Measurements from ENCODE around the gene ENOX1.

ENOX1 gene

DNA sequence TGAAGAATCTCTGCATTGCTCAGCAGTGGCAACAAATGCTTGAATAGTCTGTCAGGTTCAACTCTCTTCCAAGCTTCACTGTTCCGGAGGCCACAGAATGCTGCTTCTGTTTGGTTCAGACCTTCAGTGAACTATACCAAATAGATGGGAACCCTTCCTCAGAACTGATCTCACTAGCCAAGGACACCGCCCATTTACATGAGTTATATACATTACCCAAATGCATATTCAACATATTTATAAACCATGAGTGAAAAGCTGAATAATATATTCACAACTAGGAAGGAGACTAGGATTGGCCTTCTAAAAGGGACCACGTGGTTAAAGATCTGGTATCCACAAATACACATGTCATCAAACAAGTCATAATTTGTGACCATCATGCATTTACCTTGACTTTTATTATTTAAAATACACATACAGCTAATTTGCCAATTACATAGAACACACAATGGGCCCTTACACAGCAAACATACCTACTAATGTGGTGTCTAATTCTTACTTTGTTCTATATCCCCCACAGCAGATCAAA is 49.3 kb downstream of the ENOX1 start:
- no peak for DNase-seq

DNA sequence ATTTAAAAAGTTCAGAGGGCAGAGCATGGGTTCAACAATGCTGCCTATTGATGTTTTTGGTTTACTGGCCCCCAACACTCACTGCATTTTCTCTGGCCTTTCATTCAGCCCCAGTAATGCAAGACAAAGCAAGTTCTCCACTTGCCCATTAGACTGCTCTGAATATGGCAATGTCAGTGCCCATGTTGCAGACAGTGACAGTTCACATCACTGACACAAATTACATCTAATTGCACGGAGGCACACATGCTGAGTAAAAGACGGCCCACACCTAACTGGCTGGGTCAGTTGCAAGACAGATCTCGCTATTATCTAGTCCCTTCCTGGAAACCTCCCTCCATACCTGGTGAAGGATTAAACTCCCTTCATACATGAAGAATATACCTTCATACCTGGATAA is 54.0 kb downstream of the ENOX1 start:
- no peak for DNase-seq

DNA sequence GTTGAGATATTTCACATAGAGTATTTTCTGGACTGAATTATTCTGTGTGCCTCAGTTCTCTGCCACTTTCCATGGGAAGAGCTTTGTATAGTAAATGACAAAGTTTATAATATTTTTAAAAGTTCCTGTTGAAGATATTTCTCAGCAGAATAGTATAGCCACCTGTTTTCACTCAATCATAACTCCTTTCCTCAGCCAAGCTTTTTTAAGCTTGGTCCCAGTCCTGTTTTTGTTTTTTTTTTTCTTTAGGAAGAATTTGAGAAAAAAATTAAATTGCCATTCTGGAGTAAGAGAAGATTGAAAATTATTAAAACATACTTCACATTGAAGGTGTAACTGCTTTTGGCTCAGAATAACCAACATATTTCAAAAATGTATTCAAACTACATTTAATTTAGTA is 55.5 kb downstream of the ENOX1 start:
- no peak for DNase-seq

DNA sequence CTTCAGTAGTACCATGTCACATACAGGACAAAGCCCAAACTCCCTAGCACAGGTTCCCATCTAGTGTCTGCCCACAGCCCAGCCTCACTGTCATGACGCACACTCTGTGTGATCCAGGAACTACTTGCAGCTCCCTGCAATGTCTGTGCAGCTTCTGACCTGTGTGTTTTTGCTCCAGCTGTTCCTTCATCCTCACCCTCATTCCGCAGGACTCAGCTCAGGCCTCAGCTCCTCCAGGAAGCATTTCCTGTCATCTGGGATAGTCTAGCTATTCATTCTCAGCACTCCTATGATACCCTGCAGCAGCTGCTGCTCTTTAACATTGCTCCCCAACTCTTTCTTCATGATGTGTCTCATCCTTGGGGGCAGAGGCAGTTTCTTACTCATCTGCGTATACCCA is 56.1 kb downstream of the ENOX1 start:
- no peak for DNase-seq

DNA sequence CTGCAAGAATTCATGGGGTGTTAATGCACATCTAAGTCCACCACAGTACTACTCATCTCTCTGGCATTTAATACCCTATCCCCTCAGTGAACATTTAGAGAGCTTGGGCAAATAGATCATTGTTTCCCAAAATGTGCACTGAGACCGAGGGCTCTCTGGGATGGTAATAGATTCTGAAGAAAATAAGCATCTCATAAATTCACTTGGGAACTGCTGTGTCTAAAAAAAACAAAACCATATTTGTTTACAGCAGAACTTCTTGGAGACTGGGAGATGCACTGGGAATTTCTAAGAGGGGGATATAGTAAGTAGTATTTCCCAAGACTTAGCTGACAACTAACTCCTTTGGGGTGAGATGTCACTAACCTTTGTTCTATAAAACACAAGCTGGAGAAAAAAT is 58.4 kb downstream of the ENOX1 start:
- DNase-seq, result no peak

DNA sequence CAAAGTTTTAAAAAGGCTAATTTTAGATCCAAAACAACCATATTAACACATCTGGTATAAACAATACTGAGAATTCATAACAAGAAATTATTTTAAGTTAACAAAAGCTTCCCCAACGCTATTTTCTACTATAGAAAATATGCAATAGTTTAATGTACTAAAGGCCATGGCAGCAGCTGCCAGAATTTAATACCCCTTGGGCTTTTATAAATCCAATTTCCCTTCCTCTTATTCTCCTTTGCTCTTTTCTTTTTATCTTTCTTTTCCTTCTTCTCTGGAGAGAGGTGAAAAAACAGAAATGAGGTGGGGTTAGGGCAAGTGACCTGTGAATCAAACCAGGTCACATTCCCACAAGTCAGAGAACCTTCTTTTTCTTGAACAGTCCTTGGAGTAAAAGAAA is 58.9 kb downstream of the ENOX1 start:
- DNase-seq, result no peak

DNA sequence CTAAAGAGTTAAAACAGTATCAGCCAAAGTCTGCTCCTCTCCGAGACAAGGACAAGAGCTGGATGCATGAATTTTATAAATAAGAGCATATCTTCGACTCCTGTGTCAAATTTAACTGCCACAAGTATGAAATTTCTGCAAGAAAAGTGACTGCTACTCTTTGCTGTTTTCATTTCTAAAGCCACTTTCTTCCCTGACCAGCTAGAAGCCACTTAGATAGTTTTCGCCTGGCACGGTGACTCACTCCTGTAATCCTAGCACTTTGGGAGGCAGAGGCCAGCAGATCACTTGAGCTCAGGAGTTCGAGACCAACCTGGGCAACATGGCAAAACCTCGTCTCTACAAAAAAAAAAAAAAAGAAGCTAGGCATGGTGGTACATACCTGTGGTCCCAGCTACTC is 61.3 kb downstream of the ENOX1 start:
- no peak for DNase-seq

DNA sequence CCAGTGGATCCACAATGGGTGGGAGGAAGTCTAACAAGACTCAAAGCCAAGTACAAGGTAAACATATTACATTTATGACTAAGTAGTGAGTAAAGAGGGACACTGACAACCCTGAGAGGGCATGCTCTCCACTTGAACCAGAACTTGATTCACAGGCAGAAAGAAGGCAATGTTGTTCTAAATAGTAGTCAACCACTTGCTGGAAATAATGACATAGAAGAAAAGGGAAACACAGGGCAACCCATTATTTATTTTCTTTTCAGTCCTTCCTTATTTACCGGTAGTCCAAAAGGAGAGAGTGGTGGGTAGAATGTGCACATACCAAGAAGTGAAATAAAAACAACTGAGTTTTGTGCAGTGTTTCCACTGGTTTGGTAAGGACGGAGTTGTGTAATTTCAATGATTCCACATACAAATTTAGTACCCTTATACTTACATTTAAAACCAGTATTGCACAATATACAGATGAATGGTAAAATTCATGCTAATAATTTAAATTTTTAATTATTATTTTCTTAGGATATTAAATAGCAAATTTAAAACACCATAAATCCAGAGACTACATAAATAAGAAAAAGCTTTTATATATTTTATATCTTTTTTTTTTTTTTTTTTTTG is 65.9 kb downstream of the ENOX1 start:
- DNase-seq, result no peak

DNA sequence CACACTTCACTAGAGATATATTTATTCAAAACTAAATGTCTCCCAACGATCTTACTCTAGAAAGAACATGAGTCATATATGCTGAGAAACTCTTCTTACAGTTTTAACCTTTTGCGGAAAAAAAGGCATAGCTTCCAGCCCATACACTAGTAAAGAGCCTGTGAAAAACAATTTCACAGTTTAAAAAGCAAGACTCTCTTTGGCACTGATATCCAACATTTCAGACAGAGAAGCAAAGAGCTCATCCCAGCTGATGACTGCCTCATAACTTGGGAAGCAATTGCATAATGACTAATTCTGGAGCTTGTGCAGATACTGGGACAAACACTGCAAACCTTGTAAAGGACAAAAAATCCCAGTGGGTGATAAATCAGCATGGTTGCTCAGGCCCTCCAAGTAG is 88.0 kb downstream of the ENOX1 start:
- DNase-seq, result no peak

DNA sequence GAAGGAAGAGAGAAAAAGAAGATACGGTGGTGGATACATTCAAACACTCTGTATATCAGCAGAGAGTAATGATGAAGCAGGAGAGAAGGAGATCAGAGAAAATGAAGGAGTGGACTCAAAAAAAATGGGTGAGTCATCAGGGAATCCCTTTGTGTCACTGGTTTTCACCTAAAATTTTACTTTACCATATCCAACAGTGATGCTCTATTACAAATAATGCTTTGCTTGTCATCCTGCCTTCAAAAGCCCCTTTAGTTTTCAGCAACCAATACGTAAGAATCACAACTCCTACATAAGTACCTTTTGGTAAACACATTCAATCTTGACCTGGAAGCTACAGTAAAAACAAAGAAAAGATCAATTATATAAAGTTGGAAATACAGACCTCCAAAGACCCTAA is 88.8 kb downstream of the ENOX1 start:
- no peak for DNase-seq

DNA sequence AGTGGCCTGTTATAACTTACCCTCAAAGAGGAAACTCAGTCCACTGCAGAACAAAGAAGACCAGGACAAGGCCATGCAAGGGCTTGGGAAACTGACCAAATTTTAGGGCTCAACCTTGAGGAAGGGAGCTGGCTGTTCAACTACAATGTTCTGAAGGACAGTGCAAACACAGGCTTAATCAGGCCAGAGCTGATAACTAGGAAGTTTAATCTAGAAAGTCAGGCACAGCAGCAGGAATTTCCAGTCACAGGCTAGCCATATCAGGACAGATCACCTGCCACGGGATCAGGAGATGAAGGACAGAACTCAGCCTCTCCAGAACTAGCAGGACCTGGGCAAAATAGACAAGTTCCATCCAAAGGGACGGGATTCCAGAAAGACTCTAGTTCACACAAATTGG is 89.4 kb downstream of the ENOX1 start:
- no peak for DNase-seq

DNA sequence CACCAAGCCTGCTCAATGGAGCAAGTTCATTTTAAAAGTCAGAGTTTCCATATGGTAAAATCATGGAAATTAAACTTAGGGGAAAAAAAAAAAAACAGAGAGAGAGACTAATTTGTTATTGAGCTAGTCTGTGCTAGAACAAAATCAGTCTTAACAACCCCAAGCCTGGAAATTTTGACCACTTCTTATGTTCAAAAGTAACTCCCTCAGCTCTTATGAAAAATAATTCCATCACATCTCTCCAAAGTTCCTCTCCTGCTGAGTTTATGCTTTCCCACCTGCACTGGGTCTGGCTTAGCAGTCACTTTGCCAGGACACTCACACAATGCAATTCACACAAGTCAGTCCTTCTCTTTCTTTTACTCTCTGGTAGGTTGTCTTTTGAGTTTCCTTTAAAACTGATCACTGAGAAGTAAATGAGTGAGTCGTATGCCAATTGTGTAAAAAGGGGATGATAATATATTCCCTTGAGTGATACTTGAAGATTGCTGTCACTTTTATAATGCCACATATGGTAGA is 92.6 kb downstream of the ENOX1 start:
- DNase-seq, result no peak

DNA sequence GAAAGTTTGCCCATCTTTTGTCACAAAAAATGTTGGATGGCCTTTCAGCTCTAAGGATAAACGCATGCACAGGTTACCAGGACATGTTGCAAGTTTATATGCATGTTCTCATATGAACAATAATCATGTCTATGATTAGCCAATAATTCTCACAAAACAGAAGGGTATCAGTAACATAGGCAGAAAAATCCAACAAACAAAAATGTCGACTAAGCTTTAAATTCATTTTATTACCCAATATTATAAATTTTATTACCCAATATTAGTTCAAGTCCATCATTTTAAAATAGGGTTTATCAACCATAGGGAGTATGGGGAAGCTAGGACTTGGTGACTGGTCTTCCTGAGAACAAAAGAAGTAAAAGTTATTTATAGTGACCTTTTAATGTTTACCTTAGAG is 93.1 kb downstream of the ENOX1 start:
- DNase-seq, result no peak

DNA sequence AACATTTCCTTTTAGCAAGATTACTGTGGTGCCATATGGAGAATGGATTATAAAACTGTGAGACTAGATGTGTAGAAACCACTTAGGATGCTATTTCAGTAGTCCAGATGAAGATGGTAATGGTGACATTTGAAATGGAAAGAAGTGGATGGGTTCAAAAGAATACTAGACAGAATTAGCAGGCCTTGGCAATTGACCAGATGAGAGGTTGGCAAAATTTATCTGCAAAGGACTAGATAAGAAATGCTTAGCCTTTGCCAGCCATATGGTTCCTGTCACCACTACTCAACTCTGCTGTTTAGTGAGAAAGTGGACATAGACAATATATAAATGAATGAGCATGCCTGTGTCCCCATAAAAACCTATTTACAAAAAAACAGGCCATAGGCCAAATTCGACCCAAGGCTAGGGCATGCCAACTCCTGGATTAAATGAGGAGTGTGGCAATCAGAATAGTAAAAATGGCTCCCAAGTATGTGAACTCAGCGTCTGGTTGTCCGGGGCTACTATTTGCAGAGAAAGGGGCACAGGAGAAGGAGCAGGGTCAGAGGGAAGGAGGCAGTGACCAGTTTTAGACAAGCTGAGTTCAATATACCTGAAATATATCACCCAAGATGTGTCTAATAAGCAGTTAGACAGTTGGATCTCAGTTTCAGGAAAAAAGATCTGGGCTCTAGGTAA is 98.4 kb downstream of the ENOX1 start:
- no peak for DNase-seq

DNA sequence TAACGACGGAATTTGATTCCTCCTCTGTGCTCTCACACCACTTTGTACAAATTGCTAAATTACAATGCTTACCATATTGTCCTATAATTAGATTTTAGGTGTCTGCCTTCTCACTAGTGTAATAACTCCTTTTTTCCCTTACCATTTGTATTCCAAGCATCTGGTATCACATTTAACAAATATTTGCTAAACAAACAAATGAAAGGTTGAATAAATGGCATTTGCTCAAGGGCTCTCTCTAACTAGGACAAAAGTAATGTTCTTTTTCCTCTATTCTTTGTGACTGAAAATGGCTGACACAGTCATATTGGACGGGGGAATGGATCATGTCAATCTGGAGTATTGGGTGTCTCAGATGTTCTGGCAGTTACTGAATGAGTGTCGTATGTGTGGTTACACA is 99.7 kb downstream of the ENOX1 start:
- DNase-seq, result no peak

DNA sequence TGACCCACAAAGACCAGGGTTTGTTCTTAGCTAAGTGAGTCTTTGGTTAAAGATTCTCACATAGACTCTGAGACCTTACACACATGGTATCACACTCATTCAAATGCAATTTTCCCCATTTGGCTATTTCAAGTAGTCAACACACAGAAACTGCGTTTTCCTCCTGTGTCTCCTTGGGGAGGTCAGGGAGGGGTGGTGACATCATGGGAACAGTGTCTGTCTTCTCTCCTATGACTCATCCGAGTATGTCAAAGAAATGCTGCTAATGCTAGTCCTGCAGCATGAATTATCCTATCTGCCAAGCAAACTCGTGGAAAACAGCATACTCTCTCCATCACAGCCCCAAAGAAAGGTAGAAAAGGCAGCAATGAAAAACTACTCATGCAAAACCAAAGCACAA is 100.2 kb downstream of the ENOX1 start:
- DNase-seq, result no peak

DNA sequence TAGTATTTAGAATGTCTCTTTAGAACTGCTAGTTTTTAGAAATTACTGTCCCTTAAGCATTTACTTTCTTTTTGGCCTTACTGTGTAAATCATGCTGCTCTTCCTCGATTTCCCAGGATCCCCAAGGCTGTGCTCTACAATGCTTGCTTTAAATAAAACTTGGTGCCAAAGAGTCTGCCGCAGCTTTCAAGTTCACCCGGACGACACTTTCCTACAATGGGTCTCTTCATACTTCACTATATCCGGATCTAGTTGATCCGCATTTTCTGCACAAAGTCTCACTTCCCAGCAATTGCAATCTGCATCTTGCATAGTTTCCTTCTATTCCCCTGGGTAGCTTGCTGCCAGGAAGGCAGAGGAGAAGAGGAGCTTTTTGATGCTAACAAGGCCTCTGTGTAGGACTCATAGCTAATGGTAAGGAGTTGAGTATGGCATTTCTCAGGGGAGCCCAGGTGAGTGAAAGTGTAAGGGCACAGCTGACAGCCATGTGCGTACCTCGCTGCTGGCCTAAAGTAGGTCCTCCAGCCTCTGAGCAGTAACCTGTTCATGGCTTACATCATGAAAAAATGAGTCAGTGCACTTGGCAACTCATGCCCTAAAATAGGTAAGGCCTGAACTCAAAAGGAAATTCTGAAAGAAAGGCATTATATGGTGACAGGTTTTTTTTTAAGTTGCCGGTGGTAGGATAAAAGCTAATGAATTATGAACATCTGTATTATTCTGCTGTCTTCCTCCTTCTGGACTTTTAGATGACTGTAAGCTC is 101.6 kb downstream of the ENOX1 start:
- DNase-seq, result no peak

DNA sequence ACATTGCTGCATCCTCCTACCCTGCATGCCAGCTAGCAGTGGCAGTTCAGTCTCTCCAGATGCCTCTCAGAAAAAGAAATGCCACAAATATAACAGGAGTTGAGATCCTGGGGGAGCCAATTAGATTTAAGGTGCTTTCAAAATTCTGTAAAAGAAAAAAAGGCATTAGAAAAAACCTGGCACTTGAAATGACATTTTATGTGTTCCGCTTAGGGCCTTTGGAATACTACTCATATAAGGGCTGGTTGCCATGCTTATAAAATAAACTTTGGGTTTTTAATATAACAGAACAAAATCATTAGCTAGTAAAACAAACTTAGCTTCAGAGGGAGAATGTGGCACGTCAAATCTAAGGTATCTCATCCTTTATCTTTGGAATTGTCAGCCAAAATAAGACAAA is 104.1 kb downstream of the ENOX1 start:
- DNase-seq, result no peak

DNA sequence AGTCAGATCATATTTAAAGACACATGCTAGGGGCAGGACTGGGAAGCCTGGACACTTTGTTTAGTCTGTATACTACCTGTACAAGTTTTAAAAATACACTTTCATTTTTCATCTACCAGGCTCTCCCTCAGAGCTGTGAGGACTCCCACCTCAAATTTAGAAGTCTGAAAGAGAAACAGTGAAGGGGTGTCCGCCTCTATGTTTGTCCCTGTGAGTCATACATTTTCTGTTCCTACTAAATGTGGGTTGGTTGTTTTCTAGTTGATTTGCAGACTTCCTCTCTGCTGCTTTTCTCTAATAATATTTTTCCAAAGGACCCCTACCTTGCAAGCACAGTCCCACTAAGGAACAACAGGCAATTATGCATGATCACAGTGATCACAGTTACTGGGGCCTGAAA is 110.5 kb downstream of the ENOX1 start:
- DNase-seq, result no peak

DNA sequence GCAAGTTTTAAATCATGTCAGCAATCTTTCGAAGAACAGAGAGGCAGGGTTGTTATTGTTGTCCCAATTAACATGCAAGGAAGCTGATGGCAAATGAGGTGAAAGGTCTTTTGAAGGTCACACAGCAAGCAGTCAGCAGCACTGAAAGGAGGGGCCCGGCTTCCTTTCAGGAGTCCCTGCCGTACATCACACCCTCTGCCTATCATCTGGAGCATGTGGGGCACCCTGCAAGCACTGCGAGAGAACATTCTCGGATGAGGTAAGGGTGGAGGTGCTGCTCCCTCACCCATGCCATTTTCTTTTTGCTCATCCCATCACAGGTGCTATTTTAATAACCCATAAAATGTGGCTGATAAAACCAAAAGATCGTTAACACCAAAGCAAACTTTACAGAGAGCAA is 111.2 kb downstream of the ENOX1 start:
- DNase-seq, result no peak

DNA sequence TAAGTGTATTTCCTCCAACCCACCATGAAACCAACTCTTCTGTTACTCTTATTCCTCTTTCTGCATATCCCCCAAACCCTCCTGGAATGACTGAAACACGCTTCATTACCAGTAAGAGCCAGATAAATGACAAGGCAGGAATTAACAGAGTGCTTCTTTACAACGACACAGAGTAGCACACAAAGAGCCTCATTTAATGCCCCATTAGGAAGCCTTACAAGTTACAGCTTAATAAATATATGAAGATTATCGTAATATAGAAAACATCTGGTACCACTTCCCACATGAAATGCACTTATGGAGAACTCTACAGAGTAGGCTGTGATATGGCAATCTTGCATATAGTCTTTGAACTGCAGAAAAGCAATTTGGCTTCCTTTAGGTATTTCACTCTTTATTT is 116.8 kb downstream of the ENOX1 start:
- DNase-seq, result no peak

DNA sequence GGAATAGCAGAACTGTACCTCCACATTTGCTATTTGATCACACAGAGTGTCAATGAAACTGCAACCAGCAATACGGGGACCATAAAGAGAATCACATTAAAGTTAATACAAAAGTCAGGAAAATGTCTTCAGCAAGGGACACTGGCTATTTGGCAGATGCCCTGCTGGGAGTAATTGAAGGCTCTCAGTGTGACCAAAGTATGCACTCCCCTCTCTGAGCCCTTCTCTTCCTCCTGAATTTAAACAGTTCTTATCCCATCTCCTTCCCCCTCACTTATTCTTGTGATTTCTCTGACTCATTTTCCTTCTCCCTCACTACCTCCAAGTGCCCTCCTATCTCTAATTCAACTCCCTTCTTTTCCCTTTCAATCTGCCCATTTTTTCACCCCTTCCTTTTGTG is 117.7 kb downstream of the ENOX1 start:
- DNase-seq, result no peak

DNA sequence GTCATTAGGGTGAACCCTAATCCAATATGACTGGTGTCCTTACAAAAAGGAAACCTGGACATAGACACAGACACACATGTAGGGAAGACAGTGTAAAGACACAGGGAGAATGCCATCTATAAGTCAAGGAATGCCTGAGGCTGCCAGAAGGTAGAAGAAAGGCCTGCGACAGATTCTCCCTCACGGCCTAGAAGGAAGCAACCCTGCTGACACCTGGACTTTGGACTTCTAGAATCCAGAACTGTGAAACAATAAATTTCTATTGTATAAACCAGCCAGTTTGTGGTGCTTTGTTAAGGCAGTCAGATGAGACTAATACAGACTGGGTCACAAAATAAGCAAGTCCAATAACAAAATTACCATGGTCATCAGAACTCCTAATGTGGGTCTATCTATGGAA is 120.4 kb downstream of the ENOX1 start:
- no peak for DNase-seq

DNA sequence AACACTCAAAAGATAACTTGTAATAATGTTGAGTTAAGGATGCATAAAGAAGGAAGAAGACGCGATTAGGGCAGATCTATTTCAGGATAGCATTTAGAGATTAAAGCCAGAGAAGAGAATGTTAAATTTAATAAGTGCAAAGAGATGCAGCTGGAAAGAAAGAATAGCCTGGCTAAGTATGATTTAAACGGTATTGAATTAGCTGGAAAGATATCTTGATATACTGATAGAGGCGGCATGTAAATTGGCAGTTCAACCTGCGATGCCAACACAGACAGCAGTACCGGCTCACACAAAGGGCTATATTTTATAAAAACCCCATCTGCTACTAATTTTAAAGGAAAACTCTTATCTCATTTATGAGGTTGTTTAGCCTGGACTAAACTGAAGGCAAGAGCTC is 121.4 kb downstream of the ENOX1 start:
- no peak for DNase-seq

Data from activated T-cell treated with anti-CD3 and anti-CD28 coated beads, Interleukin-2, amount 50 U/mL, for 1 hour (primary cell).